HepG2 (cell line): Measurements from ENCODE around the gene G6PC3. TPM values are rescaled to one million over a fixed set of nuclear protein-coding genes. Genes with fewer than 3 reads are reported as not detected.

Experiments used
- CREM ChIP-seq, 2 experiments: sonication (generic) in 1 of 2; formaldehyde crosslinking in 1 of 2; IDR thresholded peaks; 2 replicates each; pipeline versions ENCODE4 v1.4.0 to v1.6.1; 2016 to 2020; ENCODE audit warnings: antibody characterized with exemption in 1 of 2, mild to moderate bottlenecking in 1 of 2, missing genetic modification reagents in 1 of 2
- KLF12 ChIP-seq: sonication (generic); formaldehyde crosslinking; IDR thresholded peaks from 2 replicates; pipeline ENCODE4 v1.4.0; 2020; ENCODE audit warnings: missing genetic modification reagents, borderline replicate concordance
- MAZ ChIP-seq, 2 experiments: sonication (generic) in 1 of 2; formaldehyde crosslinking in 1 of 2; IDR thresholded peaks; 2 replicates each; pipeline versions ENCODE4 v1.5.0 to v1.6.1; 2012 to 2020; ENCODE audit warnings: low read depth in 2 of 2, mild to moderate bottlenecking in 2 of 2, borderline replicate concordance in 1 of 2, improper control_type of control experiment in 1 of 2, low read length in 1 of 2, missing genetic modification reagents in 1 of 2, moderate library complexity in 1 of 2
- MIER2 ChIP-seq: IDR thresholded peaks from 2 replicates; pipeline ENCODE4 v1.6.1; 2016; ENCODE audit warnings: missing biosample characterization, missing genetic modification reagents
- ZBTB7A ChIP-seq: sonication (generic); formaldehyde crosslinking; IDR thresholded peaks from 2 replicates; pipeline ENCODE4 v1.8.0; 2022; ENCODE audit warnings: mild to moderate bottlenecking, missing genetic modification reagents
- ZNF12 ChIP-seq: sonication (generic); formaldehyde crosslinking; IDR thresholded peaks from 2 replicates; pipeline ENCODE4 v1.5.0; 2020; ENCODE audit warnings: missing genetic modification reagents
- ZNF737 ChIP-seq: sonication (generic); formaldehyde crosslinking; IDR thresholded peaks from 2 replicates; pipeline ENCODE4 v1.5.0; 2020; ENCODE audit warnings: missing genetic modification reagents, mild to moderate bottlenecking, borderline replicate concordance
- ZSCAN31 ChIP-seq: sonication (generic); formaldehyde crosslinking; IDR thresholded peaks from 2 replicates; pipeline ENCODE4 v1.5.0; 2020; ENCODE audit warnings: low read depth, mild to moderate bottlenecking, missing genetic modification reagents
- polyA plus RNA-seq, 8 experiments: library from polyadenylated mRNA; depleted of rRNA in 3 of 8; stranded (reverse) in 7 of 8; unstranded in 1 of 8; fragments of >200 nt; fragmentation: Illumina TruSeq in 4 of 8; extraction: Trizol in 4 of 8; gene quantifications; 2 replicates each; pipeline versions ENCODE4 v1.2.1 to v1.2.3, GENCODE V29; 2011 to 2016; ENCODE audit warnings: low read depth in 4 of 8, missing spikeins in 1 of 8, mixed read lengths in 1 of 8; ENCODE audit not compliant: insufficient read depth in 1 of 8
- total RNA-seq, 5 experiments: library from RNA; depleted of rRNA; stranded (reverse); fragments of >200 nt; fragmentation: Illumina TruSeq; extraction: Trizol; gene quantifications; 2 replicates each; pipeline ENCODE4 v1.2.3, GENCODE V29; 2016; ENCODE audit warnings: low read depth in 1 of 5
- TF ChIP-seq, protein P1 (sequence below), 2 experiments: IDR thresholded peaks; 2 replicates each; pipeline ENCODE4 v1.6.1; 2011 to 2012; ENCODE audit warnings: low read length in 2 of 2, borderline replicate concordance in 1 of 2, low read depth in 1 of 2, mild to moderate bottlenecking in 1 of 2, moderate library complexity in 1 of 2
- TF ChIP-seq, protein P2 (sequence below): sonication (generic); formaldehyde crosslinking; IDR thresholded peaks from 2 replicates; pipeline ENCODE4 v1.4.0; 2020; ENCODE audit warnings: missing genetic modification reagents, low read depth, mild to moderate bottlenecking, borderline replicate concordance
- TF ChIP-seq, protein P3 (sequence below): sonication (generic); formaldehyde crosslinking; conservative IDR thresholded peaks from 2 replicates; pipeline ENCODE4 v1.4.0; 2020; ENCODE audit warnings: mild to moderate bottlenecking, missing genetic modification reagents, moderate library complexity
- TF ChIP-seq, protein P4 (sequence below): sonication (generic); formaldehyde crosslinking; IDR thresholded peaks from 2 replicates; pipeline ENCODE4 v1.5.1; 2020; ENCODE audit warnings: missing genetic modification reagents, mild to moderate bottlenecking, borderline replicate concordance
- TF ChIP-seq, protein P5 (sequence below): sonication (generic); formaldehyde crosslinking; IDR thresholded peaks from 2 replicates; pipeline ENCODE4; 2020; ENCODE audit warnings: missing genetic modification reagents, mild to moderate bottlenecking, borderline replicate concordance

G6PC3 gene
- total and polyA plus RNA-seq, 2 of the 13 experiments (the other 11 are each of a cell fraction or from before 2014, with no cell fraction given): 38.5 to 75.8 TPM

DNA sequence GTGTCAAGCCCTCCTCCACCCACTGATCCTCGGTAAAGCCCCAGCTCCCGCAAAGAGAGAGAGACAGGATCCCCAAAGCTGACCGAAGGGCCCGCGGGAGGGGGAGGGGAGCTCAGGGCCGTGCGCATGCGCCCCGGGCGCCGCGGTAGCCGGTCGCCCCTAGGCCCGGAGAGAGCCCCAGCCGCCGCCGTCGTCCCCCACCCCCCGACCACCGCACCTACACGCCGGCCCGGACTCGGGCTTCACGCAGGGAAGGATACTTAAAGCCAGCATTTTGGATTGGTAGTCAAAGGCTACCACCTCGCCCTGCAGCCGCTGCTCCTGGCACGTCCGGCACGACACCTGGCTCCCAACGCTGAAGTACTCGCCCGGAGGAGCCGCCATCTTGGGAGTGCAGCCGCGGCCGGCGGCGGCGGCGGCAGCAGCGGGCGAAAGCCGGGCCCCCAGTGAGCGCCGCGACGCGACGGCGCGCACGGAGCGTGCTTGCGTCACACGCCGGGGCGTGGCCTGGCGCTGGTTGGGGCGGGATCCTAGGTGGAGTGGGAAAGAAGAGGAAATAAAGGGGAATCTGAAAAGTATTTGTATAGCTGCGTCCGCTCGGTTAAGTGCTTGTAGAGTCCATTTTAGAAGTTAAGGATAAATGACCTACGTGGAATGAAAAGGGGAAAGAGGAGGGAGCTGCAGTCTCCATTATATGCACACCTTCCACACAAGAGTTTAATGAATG lies 4.2 kb upstream of the G6PC3 start, which contains the start of gene LSM12 (continued):
- TF ChIP-seq, protein P1, sequence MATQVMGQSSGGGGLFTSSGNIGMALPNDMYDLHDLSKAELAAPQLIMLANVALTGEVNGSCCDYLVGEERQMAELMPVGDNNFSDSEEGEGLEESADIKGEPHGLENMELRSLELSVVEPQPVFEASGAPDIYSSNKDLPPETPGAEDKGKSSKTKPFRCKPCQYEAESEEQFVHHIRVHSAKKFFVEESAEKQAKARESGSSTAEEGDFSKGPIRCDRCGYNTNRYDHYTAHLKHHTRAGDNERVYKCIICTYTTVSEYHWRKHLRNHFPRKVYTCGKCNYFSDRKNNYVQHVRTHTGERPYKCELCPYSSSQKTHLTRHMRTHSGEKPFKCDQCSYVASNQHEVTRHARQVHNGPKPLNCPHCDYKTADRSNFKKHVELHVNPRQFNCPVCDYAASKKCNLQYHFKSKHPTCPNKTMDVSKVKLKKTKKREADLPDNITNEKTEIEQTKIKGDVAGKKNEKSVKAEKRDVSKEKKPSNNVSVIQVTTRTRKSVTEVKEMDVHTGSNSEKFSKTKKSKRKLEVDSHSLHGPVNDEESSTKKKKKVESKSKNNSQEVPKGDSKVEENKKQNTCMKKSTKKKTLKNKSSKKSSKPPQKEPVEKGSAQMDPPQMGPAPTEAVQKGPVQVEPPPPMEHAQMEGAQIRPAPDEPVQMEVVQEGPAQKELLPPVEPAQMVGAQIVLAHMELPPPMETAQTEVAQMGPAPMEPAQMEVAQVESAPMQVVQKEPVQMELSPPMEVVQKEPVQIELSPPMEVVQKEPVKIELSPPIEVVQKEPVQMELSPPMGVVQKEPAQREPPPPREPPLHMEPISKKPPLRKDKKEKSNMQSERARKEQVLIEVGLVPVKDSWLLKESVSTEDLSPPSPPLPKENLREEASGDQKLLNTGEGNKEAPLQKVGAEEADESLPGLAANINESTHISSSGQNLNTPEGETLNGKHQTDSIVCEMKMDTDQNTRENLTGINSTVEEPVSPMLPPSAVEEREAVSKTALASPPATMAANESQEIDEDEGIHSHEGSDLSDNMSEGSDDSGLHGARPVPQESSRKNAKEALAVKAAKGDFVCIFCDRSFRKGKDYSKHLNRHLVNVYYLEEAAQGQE (IDR thresholded peaks at IDR 0.05; ENCODE audit: borderline replicate concordance in 1 of 2, low read depth in 1 of 2, low read length in 2 of 2): peak in 1 of 2 experiments; percentile 21; a peak in 1 of 4 replicates
- no peak for TF ChIP-seq ZNF737 (CRISPR knock-in tag)
- TF ChIP-seq, protein P2, sequence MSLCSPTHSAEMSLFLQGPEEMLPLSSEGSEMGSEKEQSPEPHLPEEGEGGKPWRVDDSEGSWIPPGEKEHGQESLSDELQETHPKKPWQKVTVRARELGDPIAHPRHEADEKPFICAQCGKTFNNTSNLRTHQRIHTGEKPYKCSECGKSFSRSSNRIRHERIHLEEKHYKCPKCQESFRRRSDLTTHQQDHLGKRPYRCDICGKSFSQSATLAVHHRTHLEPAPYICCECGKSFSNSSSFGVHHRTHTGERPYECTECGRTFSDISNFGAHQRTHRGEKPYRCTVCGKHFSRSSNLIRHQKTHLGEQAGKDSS (CRISPR knock-in tag): peak; percentile 76; the same call in 1 of the 2 replicates
- TF ChIP-seq KLF12 (CRISPR knock-in tag): peak; percentile 69; the same call in 1 of the 2 replicates
- TF ChIP-seq ZBTB7A (CRISPR knock-in tag): 0 out of 2 replicates have a peak, but pooled peaks have one; percentile 25
- TF ChIP-seq, protein P3, sequence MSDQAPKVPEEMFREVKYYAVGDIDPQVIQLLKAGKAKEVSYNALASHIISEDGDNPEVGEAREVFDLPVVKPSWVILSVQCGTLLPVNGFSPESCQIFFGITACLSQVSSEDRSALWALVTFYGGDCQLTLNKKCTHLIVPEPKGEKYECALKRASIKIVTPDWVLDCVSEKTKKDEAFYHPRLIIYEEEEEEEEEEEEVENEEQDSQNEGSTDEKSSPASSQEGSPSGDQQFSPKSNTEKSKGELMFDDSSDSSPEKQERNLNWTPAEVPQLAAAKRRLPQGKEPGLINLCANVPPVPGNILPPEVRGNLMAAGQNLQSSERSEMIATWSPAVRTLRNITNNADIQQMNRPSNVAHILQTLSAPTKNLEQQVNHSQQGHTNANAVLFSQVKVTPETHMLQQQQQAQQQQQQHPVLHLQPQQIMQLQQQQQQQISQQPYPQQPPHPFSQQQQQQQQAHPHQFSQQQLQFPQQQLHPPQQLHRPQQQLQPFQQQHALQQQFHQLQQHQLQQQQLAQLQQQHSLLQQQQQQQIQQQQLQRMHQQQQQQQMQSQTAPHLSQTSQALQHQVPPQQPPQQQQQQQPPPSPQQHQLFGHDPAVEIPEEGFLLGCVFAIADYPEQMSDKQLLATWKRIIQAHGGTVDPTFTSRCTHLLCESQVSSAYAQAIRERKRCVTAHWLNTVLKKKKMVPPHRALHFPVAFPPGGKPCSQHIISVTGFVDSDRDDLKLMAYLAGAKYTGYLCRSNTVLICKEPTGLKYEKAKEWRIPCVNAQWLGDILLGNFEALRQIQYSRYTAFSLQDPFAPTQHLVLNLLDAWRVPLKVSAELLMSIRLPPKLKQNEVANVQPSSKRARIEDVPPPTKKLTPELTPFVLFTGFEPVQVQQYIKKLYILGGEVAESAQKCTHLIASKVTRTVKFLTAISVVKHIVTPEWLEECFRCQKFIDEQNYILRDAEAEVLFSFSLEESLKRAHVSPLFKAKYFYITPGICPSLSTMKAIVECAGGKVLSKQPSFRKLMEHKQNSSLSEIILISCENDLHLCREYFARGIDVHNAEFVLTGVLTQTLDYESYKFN: peak; percentile 38
- TF ChIP-seq ZNF12 (CRISPR knock-in tag): 0 out of 2 replicates have a peak, but pooled peaks have one; percentile 26
- TF ChIP-seq MAZ (IDR thresholded peaks at IDR 0.05; ENCODE audit: borderline replicate concordance, low read depth, low read length): peak; percentile 55; the same call in 1 of the 2 replicates
- peak; percentile 92 for TF ChIP-seq MAZ (CRISPR knock-in tag; IDR thresholded peaks at IDR 0.05; ENCODE audit: low read depth)
- TF ChIP-seq, protein P4, sequence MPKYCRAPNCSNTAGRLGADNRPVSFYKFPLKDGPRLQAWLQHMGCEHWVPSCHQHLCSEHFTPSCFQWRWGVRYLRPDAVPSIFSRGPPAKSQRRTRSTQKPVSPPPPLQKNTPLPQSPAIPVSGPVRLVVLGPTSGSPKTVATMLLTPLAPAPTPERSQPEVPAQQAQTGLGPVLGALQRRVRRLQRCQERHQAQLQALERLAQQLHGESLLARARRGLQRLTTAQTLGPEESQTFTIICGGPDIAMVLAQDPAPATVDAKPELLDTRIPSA: 0 out of 2 replicates have a peak, but pooled peaks have one; percentile 38
- TF ChIP-seq, protein P5, sequence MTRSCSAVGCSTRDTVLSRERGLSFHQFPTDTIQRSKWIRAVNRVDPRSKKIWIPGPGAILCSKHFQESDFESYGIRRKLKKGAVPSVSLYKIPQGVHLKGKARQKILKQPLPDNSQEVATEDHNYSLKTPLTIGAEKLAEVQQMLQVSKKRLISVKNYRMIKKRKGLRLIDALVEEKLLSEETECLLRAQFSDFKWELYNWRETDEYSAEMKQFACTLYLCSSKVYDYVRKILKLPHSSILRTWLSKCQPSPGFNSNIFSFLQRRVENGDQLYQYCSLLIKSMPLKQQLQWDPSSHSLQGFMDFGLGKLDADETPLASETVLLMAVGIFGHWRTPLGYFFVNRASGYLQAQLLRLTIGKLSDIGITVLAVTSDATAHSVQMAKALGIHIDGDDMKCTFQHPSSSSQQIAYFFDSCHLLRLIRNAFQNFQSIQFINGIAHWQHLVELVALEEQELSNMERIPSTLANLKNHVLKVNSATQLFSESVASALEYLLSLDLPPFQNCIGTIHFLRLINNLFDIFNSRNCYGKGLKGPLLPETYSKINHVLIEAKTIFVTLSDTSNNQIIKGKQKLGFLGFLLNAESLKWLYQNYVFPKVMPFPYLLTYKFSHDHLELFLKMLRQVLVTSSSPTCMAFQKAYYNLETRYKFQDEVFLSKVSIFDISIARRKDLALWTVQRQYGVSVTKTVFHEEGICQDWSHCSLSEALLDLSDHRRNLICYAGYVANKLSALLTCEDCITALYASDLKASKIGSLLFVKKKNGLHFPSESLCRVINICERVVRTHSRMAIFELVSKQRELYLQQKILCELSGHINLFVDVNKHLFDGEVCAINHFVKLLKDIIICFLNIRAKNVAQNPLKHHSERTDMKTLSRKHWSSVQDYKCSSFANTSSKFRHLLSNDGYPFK (CRISPR knock-in tag): no peak
- TF ChIP-seq ZSCAN31 (CRISPR knock-in tag): peak; percentile 42
- TF ChIP-seq CREM (IDR thresholded peaks at IDR 0.05): peak; percentile 47; the same call in 1 of the 2 replicates
- no peak for TF ChIP-seq CREM (CRISPR knock-in tag; IDR thresholded peaks at IDR 0.05)
- 0 out of 2 replicates have a peak, but pooled peaks have one; percentile 9 for TF ChIP-seq MIER2 (CRISPR knock-in tag)
